Panc1 (cell line): ENCODE data around the gene LANCL1. TPM values are rescaled to one million over a fixed set of nuclear protein-coding genes. Genes with fewer than 3 reads are reported as not detected.
A peak's percentile ranks its signal among the peaks of the same experiment; 100 is the strongest.

Source experiments
- ATAC-seq: fragments of 200-7000 bp; cut with Tn5 transposase; 2 replicates; pipeline ENCODE4 v1.9.1; 2020; ENCODE audit warnings: mild to moderate bottlenecking, moderate library complexity
- Bru-seq: library from RNA; stranded (reverse); fragments of 400-500 nt; gene quantifications from one replicate; lab custom pipeline; 2021; lab: Mats Ljungman, UMichigan
- BruChase-seq, 2 experiments: library from RNA; stranded (reverse); fragments of 400-500 nt; gene quantifications; one replicate each; lab custom pipeline; 2021; lab: Mats Ljungman, UMichigan
- BruUV-seq: library from RNA; stranded (reverse); fragments of 400-500 nt; replicated peaks from 2 replicates; lab custom pipeline; 2021; lab: Mats Ljungman, UMichigan
- CTCF ChIA-PET: fragments of 300-600 bp; sonication (Branson Sonifier 250); formaldehyde crosslinking; loops from one replicate; lab custom pipeline; 2022; ENCODE audit warnings: antibody characterized with exemption; lab: Charles Lee
- POLR2A ChIA-PET: fragments of 300-600 bp; sonication (Branson Sonifier 250); formaldehyde crosslinking; loops from one replicate; lab custom pipeline; 2022; ENCODE audit warnings: antibody characterized with exemption; lab: Charles Lee
- DNase-seq: peaks from one replicate; pipeline ENCODE4 v3.0.0-alpha.2; 2010; ENCODE audit warnings: low read depth, low spot score
- H3K27ac ChIP-seq: 2 replicates; pipeline ENCODE4 v1.5.1; 2011; ENCODE audit warnings: mild to moderate bottlenecking, low read length, inconsistent platforms
- H3K27me3 ChIP-seq: fragments of 200-500 bp; sonication (Bioruptor generic); 2 replicates; pipeline ENCODE4 v1.6.0; 2014; ENCODE audit warnings: low read length, inconsistent platforms; ENCODE audit not compliant: control insufficient read depth, insufficient read depth
- H3K36me3 ChIP-seq: fragments of 200-500 bp; sonication (Bioruptor generic); 2 replicates; pipeline ENCODE4 v1.5.1; 2014; ENCODE audit warnings: inconsistent platforms, mild to moderate bottlenecking, low read length, moderate library complexity; ENCODE audit not compliant: control insufficient read depth, insufficient read depth
- H3K4me1 ChIP-seq: 2 replicates; pipeline ENCODE4 v1.5.1; 2011; ENCODE audit warnings: inconsistent platforms, mild to moderate bottlenecking, low read length, moderate library complexity; ENCODE audit not compliant: control insufficient read depth, insufficient read depth
- H3K4me3 ChIP-seq, 2 experiments: 2 replicates each; pipeline ENCODE4 v1.5.1; 2011 to 2012; ENCODE audit warnings: low read depth in 2 of 2, low read length in 2 of 2, mild to moderate bottlenecking in 2 of 2, inconsistent platforms in 1 of 2, moderate library complexity in 1 of 2
- H3K9me3 ChIP-seq: fragments of 200-500 bp; sonication (Bioruptor generic); 2 replicates; pipeline ENCODE4 v1.5.1; 2014; ENCODE audit warnings: low read depth, mild to moderate bottlenecking, inconsistent platforms, low read length, moderate library complexity; ENCODE audit not compliant: control insufficient read depth, insufficient read depth
- POLR2AphosphoS5 ChIP-seq: IDR thresholded peaks from 2 replicates; pipeline ENCODE4 v1.6.1; 2012; ENCODE audit warnings: mild to moderate bottlenecking, low read depth, low read length, moderate library complexity
- SIN3A ChIP-seq: IDR thresholded peaks from 2 replicates; pipeline ENCODE4 v1.6.1; 2012; ENCODE audit warnings: low read depth, mild to moderate bottlenecking, low read length, moderate library complexity, borderline replicate concordance; ENCODE audit not compliant: insufficient read depth
- TCF7L2 ChIP-seq: IDR thresholded peaks from 2 replicates; pipeline ENCODE4 v1.6.1; 2011; ENCODE audit warnings: mild to moderate bottlenecking, low read depth, low read length, inconsistent platforms
- in situ Hi-C: cut with HindIII; loops from 2 replicates; pipeline ENCODE4 v1.10.0; 2016; ENCODE audit warnings: low sequenced_read_pairs, low pct_unique_long_range_greater_than_20kb
- intact Hi-C: fragments of 100-400 bp; cut with micrococcal nuclease; formaldehyde crosslinking; loops from one replicate; pipeline ENCODE4 v1.10.0; 2022; ENCODE audit not compliant: unreplicated experiment
- long read RNA-seq: library from polyadenylated mRNA; unstranded; transcript quantifications from one replicate; pipeline ENCODE4 v2.0.0, GENCODE V29; 2021; ENCODE audit not compliant: unreplicated experiment
- polyA plus RNA-seq: library from polyadenylated mRNA; unstranded; fragments of >200 nt; gene quantifications from one replicate; pipeline ENCODE4 v1.2.1, GENCODE V29; 2012; ENCODE audit warnings: missing spikeins; ENCODE audit not compliant: insufficient read length
- total RNA-seq: library from RNA; stranded (reverse); gene quantifications from one replicate; pipeline ENCODE4 v1.2.1, GENCODE V29; 2021; ENCODE audit not compliant: unreplicated experiment
- TF ChIP-seq, protein P1 (sequence below), 2 experiments: IDR thresholded peaks; 2 replicates each; pipeline ENCODE4 v1.6.1; 2011 to 2012; ENCODE audit warnings: low read depth in 2 of 2, control low read depth in 1 of 2, low read length in 1 of 2, mild to moderate bottlenecking in 1 of 2, moderate library complexity in 1 of 2; ENCODE audit not compliant: insufficient read depth in 1 of 2
- TF ChIP-seq, protein P2 (sequence below): fragments of 450-650 bp; IDR thresholded peaks from 2 replicates; pipeline ENCODE4 v1.5.1; 2017; ENCODE audit warnings: mild to moderate bottlenecking

The LANCL1 gene, protein sequence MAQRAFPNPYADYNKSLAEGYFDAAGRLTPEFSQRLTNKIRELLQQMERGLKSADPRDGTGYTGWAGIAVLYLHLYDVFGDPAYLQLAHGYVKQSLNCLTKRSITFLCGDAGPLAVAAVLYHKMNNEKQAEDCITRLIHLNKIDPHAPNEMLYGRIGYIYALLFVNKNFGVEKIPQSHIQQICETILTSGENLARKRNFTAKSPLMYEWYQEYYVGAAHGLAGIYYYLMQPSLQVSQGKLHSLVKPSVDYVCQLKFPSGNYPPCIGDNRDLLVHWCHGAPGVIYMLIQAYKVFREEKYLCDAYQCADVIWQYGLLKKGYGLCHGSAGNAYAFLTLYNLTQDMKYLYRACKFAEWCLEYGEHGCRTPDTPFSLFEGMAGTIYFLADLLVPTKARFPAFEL
- total RNA-seq (42.8 TPM), Bru-seq, nascent RNA (percentile 72 among the genes with signal in this experiment), BruChase-seq, experiment 1, labeled RNA remaining after a 2-hour chase (percentile 75 among the genes with signal in this experiment), BruChase-seq, experiment 2, labeled RNA remaining after a 6-hour chase (percentile 83 among the genes with signal in this experiment)
- 31.6 TPM for polyA plus RNA-seq
- long read RNA-seq, full-length matches to known transcripts = 66 of 84 reads
- long read RNA-seq, partial matches to known transcripts = 4 of 84 reads
- long read RNA-seq, other reads (novel, unspliced or antisense) = 14 of 84 reads

DNA sequence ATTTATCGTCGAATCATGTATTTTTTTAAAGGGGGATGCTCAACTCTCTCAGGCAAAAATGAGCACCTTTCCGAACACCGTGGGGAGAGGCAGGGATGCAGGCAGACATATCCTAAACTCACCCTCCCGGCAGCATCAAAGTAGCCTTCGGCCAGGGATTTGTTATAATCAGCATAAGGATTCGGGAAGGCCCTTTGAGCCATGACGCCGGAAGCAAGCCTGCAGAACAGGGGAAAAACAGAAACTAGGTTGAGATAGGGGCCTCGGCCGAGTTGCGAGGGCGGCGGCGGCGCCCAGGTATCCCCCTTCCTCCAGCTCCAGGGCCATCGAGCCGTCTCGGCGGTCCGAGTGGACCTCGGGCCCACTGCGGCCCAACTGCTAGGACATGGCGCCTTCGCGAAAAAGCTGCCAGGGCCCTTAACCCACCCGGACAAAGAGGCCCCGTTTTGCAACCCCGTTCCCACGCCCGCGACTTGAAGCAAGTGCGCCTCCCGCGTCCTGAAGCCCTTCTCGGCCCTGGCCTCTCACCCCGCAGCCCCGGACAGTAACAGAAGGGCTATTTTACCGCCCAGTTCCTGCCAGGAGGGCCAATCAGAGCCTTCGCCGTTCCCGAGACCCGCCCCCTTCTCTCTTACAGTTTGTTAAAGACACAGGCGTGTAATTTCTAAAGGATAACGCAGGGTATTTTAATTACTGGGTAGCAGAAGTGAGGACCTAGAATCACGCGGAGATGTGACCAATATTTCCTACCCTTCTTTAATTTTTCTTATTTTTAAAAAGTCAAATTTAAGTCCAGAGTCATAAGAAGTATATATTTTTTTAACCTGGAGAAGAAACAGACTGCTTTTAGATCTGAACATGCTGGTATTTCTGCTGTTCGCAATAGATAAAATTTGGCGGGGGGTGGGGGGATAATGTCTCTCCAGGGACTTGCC, at the start of gene LANCL1:
Gene LANCL1, minus strand, starts transcription at position 566 of the 935 bp plus-strand sequence. Its CDS starts 363 bp downstream, at position 203.
- peak; percentile 44; the same call in 1 of the 2 replicates for TF ChIP-seq TCF7L2
- TF ChIP-seq SIN3A = no peak
- TF ChIP-seq, protein P1, sequence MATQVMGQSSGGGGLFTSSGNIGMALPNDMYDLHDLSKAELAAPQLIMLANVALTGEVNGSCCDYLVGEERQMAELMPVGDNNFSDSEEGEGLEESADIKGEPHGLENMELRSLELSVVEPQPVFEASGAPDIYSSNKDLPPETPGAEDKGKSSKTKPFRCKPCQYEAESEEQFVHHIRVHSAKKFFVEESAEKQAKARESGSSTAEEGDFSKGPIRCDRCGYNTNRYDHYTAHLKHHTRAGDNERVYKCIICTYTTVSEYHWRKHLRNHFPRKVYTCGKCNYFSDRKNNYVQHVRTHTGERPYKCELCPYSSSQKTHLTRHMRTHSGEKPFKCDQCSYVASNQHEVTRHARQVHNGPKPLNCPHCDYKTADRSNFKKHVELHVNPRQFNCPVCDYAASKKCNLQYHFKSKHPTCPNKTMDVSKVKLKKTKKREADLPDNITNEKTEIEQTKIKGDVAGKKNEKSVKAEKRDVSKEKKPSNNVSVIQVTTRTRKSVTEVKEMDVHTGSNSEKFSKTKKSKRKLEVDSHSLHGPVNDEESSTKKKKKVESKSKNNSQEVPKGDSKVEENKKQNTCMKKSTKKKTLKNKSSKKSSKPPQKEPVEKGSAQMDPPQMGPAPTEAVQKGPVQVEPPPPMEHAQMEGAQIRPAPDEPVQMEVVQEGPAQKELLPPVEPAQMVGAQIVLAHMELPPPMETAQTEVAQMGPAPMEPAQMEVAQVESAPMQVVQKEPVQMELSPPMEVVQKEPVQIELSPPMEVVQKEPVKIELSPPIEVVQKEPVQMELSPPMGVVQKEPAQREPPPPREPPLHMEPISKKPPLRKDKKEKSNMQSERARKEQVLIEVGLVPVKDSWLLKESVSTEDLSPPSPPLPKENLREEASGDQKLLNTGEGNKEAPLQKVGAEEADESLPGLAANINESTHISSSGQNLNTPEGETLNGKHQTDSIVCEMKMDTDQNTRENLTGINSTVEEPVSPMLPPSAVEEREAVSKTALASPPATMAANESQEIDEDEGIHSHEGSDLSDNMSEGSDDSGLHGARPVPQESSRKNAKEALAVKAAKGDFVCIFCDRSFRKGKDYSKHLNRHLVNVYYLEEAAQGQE (IDR thresholded peaks at IDR 0.05; ENCODE audit: insufficient read depth in 1 of 2, low read depth in 2 of 2, low read length in 1 of 2) = no peak
- peak; percentile 74 for TF ChIP-seq POLR2AphosphoS5
- TF ChIP-seq, protein P2, sequence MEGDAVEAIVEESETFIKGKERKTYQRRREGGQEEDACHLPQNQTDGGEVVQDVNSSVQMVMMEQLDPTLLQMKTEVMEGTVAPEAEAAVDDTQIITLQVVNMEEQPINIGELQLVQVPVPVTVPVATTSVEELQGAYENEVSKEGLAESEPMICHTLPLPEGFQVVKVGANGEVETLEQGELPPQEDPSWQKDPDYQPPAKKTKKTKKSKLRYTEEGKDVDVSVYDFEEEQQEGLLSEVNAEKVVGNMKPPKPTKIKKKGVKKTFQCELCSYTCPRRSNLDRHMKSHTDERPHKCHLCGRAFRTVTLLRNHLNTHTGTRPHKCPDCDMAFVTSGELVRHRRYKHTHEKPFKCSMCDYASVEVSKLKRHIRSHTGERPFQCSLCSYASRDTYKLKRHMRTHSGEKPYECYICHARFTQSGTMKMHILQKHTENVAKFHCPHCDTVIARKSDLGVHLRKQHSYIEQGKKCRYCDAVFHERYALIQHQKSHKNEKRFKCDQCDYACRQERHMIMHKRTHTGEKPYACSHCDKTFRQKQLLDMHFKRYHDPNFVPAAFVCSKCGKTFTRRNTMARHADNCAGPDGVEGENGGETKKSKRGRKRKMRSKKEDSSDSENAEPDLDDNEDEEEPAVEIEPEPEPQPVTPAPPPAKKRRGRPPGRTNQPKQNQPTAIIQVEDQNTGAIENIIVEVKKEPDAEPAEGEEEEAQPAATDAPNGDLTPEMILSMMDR = no peak
- POLR2A ChIA-PET = no interaction called here
- H3K9me3 ChIP-seq = no peaks in the 10 kb centered on the region
- H3K27ac ChIP-seq = peak within 1 kb of the TSS; percentile 81
- DNase-seq (peak; percentile 71), ATAC-seq (peak; percentile 100)
- in situ Hi-C loops (no loop called here), intact Hi-C loops (no loop called here)
- H3K4me3 ChIP-seq = peak within 1 kb of the TSS; percentile 69 to 81
- H3K27me3 ChIP-seq = no peaks in the 10 kb centered on the region
- CTCF ChIA-PET = no interaction called here
- H3K36me3 ChIP-seq = peaks cover 8% of the 10 kb centered on the region
- no TSS peak for BruUV-seq
- peaks cover 4% of the 10 kb centered on the region; the same call in 1 of the 2 replicates for H3K4me1 ChIP-seq

DNA sequence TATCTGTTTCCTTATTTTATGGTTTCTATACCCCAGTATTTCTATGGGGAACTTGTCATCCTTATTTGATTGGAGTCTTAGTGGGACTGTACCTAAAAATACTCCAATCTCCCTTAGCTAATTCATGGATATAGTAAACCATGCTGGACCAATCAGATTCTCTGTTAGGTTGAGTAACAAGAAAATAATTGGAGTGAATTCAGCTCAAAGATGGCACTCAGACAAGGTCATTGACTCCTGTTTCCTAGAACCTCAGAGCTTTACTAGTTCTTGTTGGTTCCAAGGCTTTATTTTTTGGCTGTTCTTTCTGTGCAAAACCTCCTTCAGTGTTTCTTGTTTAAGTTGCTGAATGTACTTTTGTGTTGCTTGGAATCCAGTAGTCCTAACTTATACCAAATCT, 48.0 kb upstream of the LANCL1 start:
- CTCF ChIA-PET = no interaction called here
- DNase-seq = no peak
- H3K9me3 ChIP-seq = no peaks in the 10 kb centered on the region
- H3K27me3 ChIP-seq = no peaks in the 10 kb centered on the region
- H3K27ac ChIP-seq = no peak overlapping the region
- no peaks in the 10 kb centered on the region for H3K36me3 ChIP-seq
- no peaks in the 10 kb centered on the region for H3K4me1 ChIP-seq
- H3K4me3 ChIP-seq = no peak overlapping the region
- TF ChIP-seq, protein P1 (IDR thresholded peaks at IDR 0.05; ENCODE audit: insufficient read depth in 1 of 2, low read depth in 2 of 2, low read length in 1 of 2) = no peak
- TF ChIP-seq SIN3A (no peak), TCF7L2 (no peak), POLR2AphosphoS5 (no peak)
- TF ChIP-seq, protein P2 = no peak
- in situ Hi-C loops = no loop called here
- POLR2A ChIA-PET = no interaction called here
- BruUV-seq = no TSS peak
- no peak for ATAC-seq
- intact Hi-C loops = no loop called here
